H9 (cell line): ENCODE data around the gene NKIRAS1. TPM values are rescaled to one million over a fixed set of nuclear protein-coding genes. Genes with fewer than 3 reads are reported as not detected.

Source experiments
- DNase-seq: peaks from one replicate; pipeline ENCODE4 v3.0.0-alpha.2; 2017
- H2AFZ ChIP-seq: one replicate; pipeline ENCODE4 v1.6.1; 2013; ENCODE audit warnings: mild to moderate bottlenecking, low read length, control low read depth, moderate library complexity
- H2AK5ac ChIP-seq: 2 replicates; pipeline ENCODE4 v1.6.1; 2013; ENCODE audit warnings: low read length, control low read depth, mixed read lengths; ENCODE audit not compliant: insufficient read length
- H2BK120ac ChIP-seq: one replicate; pipeline ENCODE4 v1.6.1; 2013; ENCODE audit warnings: low read depth, mild to moderate bottlenecking, low read length, control low read depth, inconsistent platforms; ENCODE audit not compliant: poor library complexity, severe bottlenecking
- H2BK12ac ChIP-seq: 2 replicates; pipeline ENCODE4 v1.6.1; 2013; ENCODE audit warnings: low read length, control low read depth, mixed read lengths, low read depth; ENCODE audit not compliant: insufficient read length
- H2BK15ac ChIP-seq: 2 replicates; pipeline ENCODE4 v1.6.1; 2013; ENCODE audit warnings: low read depth, low read length, control low read depth
- H2BK20ac ChIP-seq: one replicate; pipeline ENCODE4 v1.6.1; 2013; ENCODE audit warnings: low read depth, mild to moderate bottlenecking, low read length, control low read depth, inconsistent platforms; ENCODE audit not compliant: poor library complexity, severe bottlenecking
- H2BK5ac ChIP-seq: 2 replicates; pipeline ENCODE4 v1.6.1; 2013; ENCODE audit warnings: low read length, control low read depth, mixed read lengths; ENCODE audit not compliant: insufficient read length
- H3K14ac ChIP-seq: 2 replicates; pipeline ENCODE4 v1.6.1; 2013; ENCODE audit warnings: low read length, control low read depth; ENCODE audit not compliant: insufficient read depth
- H3K18ac ChIP-seq: 2 replicates; pipeline ENCODE4 v1.6.1; 2013; ENCODE audit warnings: low read depth, mild to moderate bottlenecking, mixed read lengths, low read length, control low read depth; ENCODE audit not compliant: insufficient read length
- H3K23ac ChIP-seq: 2 replicates; pipeline ENCODE4 v1.6.1; 2013; ENCODE audit warnings: low read length, control low read depth, mixed read lengths, low read depth; ENCODE audit not compliant: insufficient read length
- H3K23me2 ChIP-seq: 2 replicates; pipeline ENCODE4 v1.6.1; 2013; ENCODE audit warnings: low read depth, mild to moderate bottlenecking, mixed read lengths, low read length, control low read depth; ENCODE audit not compliant: insufficient read length, poor library complexity, severe bottlenecking
- H3K27ac ChIP-seq: 2 replicates; pipeline ENCODE4 v1.5.1; 2013; ENCODE audit warnings: low read length, control low read depth, mixed read lengths, low read depth; ENCODE audit not compliant: insufficient read length
- H3K27me3 ChIP-seq: 2 replicates; pipeline ENCODE4 v1.6.1; 2013; ENCODE audit warnings: low read length, control low read depth, inconsistent platforms; ENCODE audit not compliant: insufficient read depth
- H3K4ac ChIP-seq: 2 replicates; pipeline ENCODE4 v1.6.1; 2013; ENCODE audit warnings: low read depth, mild to moderate bottlenecking, control low read depth, inconsistent platforms, low read length, moderate library complexity
- H3K4me1 ChIP-seq: 2 replicates; pipeline ENCODE4 v1.6.1; 2013; ENCODE audit warnings: low read length, control low read depth, inconsistent platforms; ENCODE audit not compliant: insufficient read depth
- H3K4me2 ChIP-seq: 2 replicates; pipeline ENCODE4 v1.6.1; 2013; ENCODE audit warnings: low read length, control low read depth, mixed read lengths; ENCODE audit not compliant: insufficient read length, insufficient read depth
- H3K56ac ChIP-seq: 2 replicates; pipeline ENCODE4 v1.6.1; 2013; ENCODE audit warnings: low read depth, mild to moderate bottlenecking, mixed read lengths, low read length, control low read depth; ENCODE audit not compliant: insufficient read length
- H3K79me1 ChIP-seq: 2 replicates; pipeline ENCODE4 v1.6.1; 2013; ENCODE audit warnings: low read depth, mild to moderate bottlenecking, moderate library complexity, low read length, control low read depth, inconsistent platforms; ENCODE audit not compliant: insufficient read depth, poor library complexity, severe bottlenecking
- H3K79me2 ChIP-seq: 2 replicates; pipeline ENCODE4 v1.6.1; 2013; ENCODE audit warnings: low read length, control low read depth, inconsistent platforms; ENCODE audit not compliant: insufficient read depth
- H3K9ac ChIP-seq: 2 replicates; pipeline ENCODE4 v1.6.1; 2013; ENCODE audit warnings: low read length, control low read depth, mixed read lengths; ENCODE audit not compliant: insufficient read length; ENCODE audit errors: extremely low read depth
- H3K9me3 ChIP-seq: one replicate; pipeline ENCODE4 v1.6.1; 2013; ENCODE audit warnings: low read depth, low read length, inconsistent platforms; ENCODE audit not compliant: control insufficient read depth
- H3T11ph ChIP-seq: one replicate; pipeline ENCODE4 v1.6.1; 2013; ENCODE audit warnings: mild to moderate bottlenecking, low read length, control low read depth, inconsistent platforms
- H4K20me1 ChIP-seq: one replicate; pipeline ENCODE4 v1.6.1; 2013; ENCODE audit not compliant: control insufficient read depth, insufficient read length, insufficient read depth
- H4K5ac ChIP-seq: 2 replicates; pipeline ENCODE4 v1.6.1; 2013; ENCODE audit warnings: low read depth, mild to moderate bottlenecking, mixed read lengths, low read length, control low read depth; ENCODE audit not compliant: insufficient read length
- H4K8ac ChIP-seq: replicated peaks from 2 replicates; pipeline ENCODE4 v1.6.1; 2013; ENCODE audit warnings: low read length, control low read depth, mixed read lengths, low read depth; ENCODE audit not compliant: insufficient read length
- H4K91ac ChIP-seq: 2 replicates; pipeline ENCODE4 v1.6.1; 2013; ENCODE audit warnings: low read depth, mild to moderate bottlenecking, moderate library complexity, mixed read lengths, low read length, control low read depth; ENCODE audit not compliant: insufficient read length
- H3K27ac Mint-ChIP-seq, 3 experiments: 2 replicates in 2 of 3; 3 replicates in 1 of 3; pipeline ENCODE4 v1.8.0; 2020 to 2021; ENCODE audit warnings: mixed read lengths in 3 of 3, mild to moderate bottlenecking in 1 of 3, moderate library complexity in 1 of 3
- H3K27me3 Mint-ChIP-seq: 2 replicates; pipeline ENCODE4 v1.8.0; 2021; ENCODE audit warnings: low read depth, mild to moderate bottlenecking, moderate library complexity, mixed read lengths
- H3K36me3 Mint-ChIP-seq, 3 experiments: 2 replicates in 2 of 3; 3 replicates in 1 of 3; pipeline ENCODE4 v1.8.0; 2020 to 2021; ENCODE audit warnings: low read depth in 3 of 3, mixed read lengths in 3 of 3; ENCODE audit not compliant: insufficient read depth in 1 of 3
- H3K4me1 Mint-ChIP-seq, 2 experiments: 2 replicates each; pipeline ENCODE4 v1.8.0; 2020; ENCODE audit warnings: mixed read lengths in 2 of 2
- H3K4me3 Mint-ChIP-seq, 2 experiments: 2 replicates in 1 of 2; 3 replicates in 1 of 2; pipeline ENCODE4 v1.8.0; 2020 to 2021; ENCODE audit warnings: mild to moderate bottlenecking in 2 of 2, mixed read lengths in 2 of 2, moderate library complexity in 1 of 2
- H3K9me3 Mint-ChIP-seq, 2 experiments: 2 replicates in 1 of 2; 3 replicates in 1 of 2; pipeline ENCODE4 v1.8.0; 2020; ENCODE audit warnings: mild to moderate bottlenecking in 2 of 2, mixed read lengths in 2 of 2, moderate library complexity in 1 of 2
- CTCF ChIP-seq: fragments of 200-600 bp; sonication (generic); conservative IDR thresholded peaks from 3 replicates; pipeline ENCODE4 v1.8.0; 2021; ENCODE audit warnings: antibody characterized with exemption, mild to moderate bottlenecking
- WGBS: extraction: QIAGEN DNeasy Blood & Tissue Kit; methylation state at CpG from one replicate; pipeline ENCODE4 v1.1.7; 2013; ENCODE audit warnings: missing lambda C conversion rate, low lambda C conversion rate, mixed read lengths; ENCODE audit not compliant: insufficient read length; ENCODE audit errors: extremely low coverage; 5-methylcytosine and 5-hydroxymethylcytosine counted together
- total RNA-seq: library from RNA; stranded (reverse); gene quantifications from 2 replicates; pipeline ENCODE4 v1.2.1, GENCODE V29; 2021

Gene NKIRAS1
- total RNA-seq, 1 experiment from 2014 or later = 6.1 TPM

GRCh38 chr3:23934253-23934652 lies 17.5 kb upstream of the NKIRAS1 start:
- no peak overlapping the region for H3K4me2 ChIP-seq
- no peak overlapping the region for H3K4me3 Mint-ChIP-seq
- no peaks in the 10 kb centered on the region for H3K36me3 Mint-ChIP-seq
- H2BK12ac ChIP-seq = no peak overlapping the region
- no peaks in the 10 kb centered on the region for H3K79me2 ChIP-seq
- no peak overlapping the region for H2BK5ac ChIP-seq
- H4K20me1 ChIP-seq = no peaks in the 10 kb centered on the region
- H4K8ac ChIP-seq = no peak overlapping the region
- no peak overlapping the region for H2BK15ac ChIP-seq
- no peaks in the 10 kb centered on the region for H3K23me2 ChIP-seq
- no peak overlapping the region for H2AK5ac ChIP-seq
- no peak overlapping the region for H2BK20ac ChIP-seq
- no peaks in the 10 kb centered on the region; the same call in 1 of the 2 replicates for H3K27me3 Mint-ChIP-seq
- no peaks in the 10 kb centered on the region for H3K9me3 Mint-ChIP-seq
- H2AFZ ChIP-seq = no peak overlapping the region
- no peak overlapping the region for H3K23ac ChIP-seq
- no peak overlapping the region for H3K14ac ChIP-seq
- H3K56ac ChIP-seq = no peak overlapping the region
- no peak overlapping the region for H3K9ac ChIP-seq
- no peak overlapping the region for H2BK120ac ChIP-seq
- no peaks in the 10 kb centered on the region for H3K79me1 ChIP-seq
- H3K27me3 ChIP-seq = no peaks in the 10 kb centered on the region
- peaks cover 9 to 10% of the 10 kb centered on the region in 2 experiments for H3K4me1 Mint-ChIP-seq
- H3K18ac ChIP-seq = no peak overlapping the region
- no peak overlapping the region for H3T11ph ChIP-seq
- H4K5ac ChIP-seq = no peak overlapping the region
- H3K9me3 ChIP-seq = no peaks in the 10 kb centered on the region
- no CpG with 5 or more reads among the region's 4 CpGs for WGBS
- H3K27ac Mint-ChIP-seq = no peak overlapping the region
- DNase-seq = no peak
- no peak for TF ChIP-seq CTCF
- H3K4me1 ChIP-seq = no peaks in the 10 kb centered on the region
- no peak overlapping the region for H3K27ac ChIP-seq
- H4K91ac ChIP-seq = no peak overlapping the region
- H3K4ac ChIP-seq = no peak overlapping the region
